ENCODE data around the gene RFFL. TPM values are rescaled to one million over a fixed set of nuclear protein-coding genes. Genes with fewer than 3 reads are reported as not detected.

RFFL gene
- total and polyA plus RNA-seq, 7 donors, result 7.0 to 39.5 (median 23.6) TPM

GRCh38 chr17:35018814-35019213 is 44.7 kb downstream of the RFFL start:
- intact Hi-C loops (cut with DNase I), result loop anchor here in 1 of 2 donors (5.0 kb wide), 1 partner anchor 43 kb away; the partner anchor contains the start of gene RFFL
- Histone ChIP-seq H3K27me3 (ENCODE audit: insufficient read depth in 3 of 3, low read length in 2 of 3) (no peaks in the 10 kb centered on the region), H3K4me1 (peaks cover 13% of the 10 kb centered on the region), H3K36me3 (ENCODE audit: insufficient read depth in 1 of 2, low read depth in 1 of 2) (peaks cover 2 to 89% of the 10 kb centered on the region in 2 donors), H3K4me3 (no peak overlapping the region), H3K9me3 (no peaks in the 10 kb centered on the region), H3K27ac (no peak overlapping the region)
- ATAC-seq (no peak), DNase-seq (no peak)
- TF ChIP-seq CTCF (IDR thresholded peaks at IDR 0.05), result no peak
- WGBS, 3 donors, result 91 to 96% (median 93%) methylated on average over 2 of the region's 2 CpGs

GRCh38 chr17:35017021-35017420 is 46.5 kb downstream of the RFFL start:
- WGBS, 3 donors, result 91 to 100% (median 98%) methylated on average over 4 of the region's 4 CpGs
- DNase-seq, result no peak
- no peaks in the 10 kb centered on the region for H3K9me3 ChIP-seq
- H3K27ac ChIP-seq, result peak overlapping the region; percentile 72
- no peak overlapping the region for H3K4me3 ChIP-seq
- H3K4me1 ChIP-seq, result peaks cover 8% of the 10 kb centered on the region
- ATAC-seq, result peak in 3 of 4 donors; percentile 11 to 21 (median 18)
- H3K27me3 ChIP-seq (ENCODE audit: insufficient read depth in 3 of 3, low read length in 2 of 3), result no peaks in the 10 kb centered on the region
- intact Hi-C loops (cut with DNase I), result loop anchor here in 1 of 2 donors (5.0 kb wide), 1 partner anchor 45 kb away; the partner anchor contains the start of gene RFFL
- no peak for TF ChIP-seq CTCF (IDR thresholded peaks at IDR 0.05)
- peaks cover 2 to 92% of the 10 kb centered on the region in 2 donors for H3K36me3 ChIP-seq (ENCODE audit: insufficient read depth in 1 of 2, low read depth in 1 of 2)

GRCh38 chr17:35016369-35016768 is 47.1 kb downstream of the RFFL start:
- Histone ChIP-seq H3K27ac (peak overlapping the region; percentile 72), H3K9me3 (no peaks in the 10 kb centered on the region), H3K36me3 (ENCODE audit: insufficient read depth in 1 of 2, low read depth in 1 of 2) (peaks cover 2 to 92% of the 10 kb centered on the region in 2 donors), H3K27me3 (ENCODE audit: insufficient read depth in 3 of 3, low read length in 2 of 3) (no peaks in the 10 kb centered on the region), H3K4me1 (peaks cover 8% of the 10 kb centered on the region), H3K4me3 (no peak overlapping the region)
- WGBS, 3 donors, result 80 to 89% (median 87%) methylated on average over 4 of the region's 4 CpGs
- intact Hi-C loops (cut with DNase I), result loop anchor here in 1 of 2 donors (5.0 kb wide), 1 partner anchor 46 kb away; the partner anchor contains the start of gene RFFL
- no peak for DNase-seq
- no peak for TF ChIP-seq CTCF (IDR thresholded peaks at IDR 0.05)
- peak; percentile 59 to 82 (median 80) for ATAC-seq

GRCh38 chr17:35011671-35012216 is 51.8 kb downstream of the RFFL start:
- intact Hi-C loops (cut with DNase I), result no loop called here
- DNase-seq (peak; percentile 37 to 63), ATAC-seq (peak; percentile 83 to 89 (median 85))
- Histone ChIP-seq H3K9me3 (no peaks in the 10 kb centered on the region), H3K36me3 (ENCODE audit: insufficient read depth in 1 of 2, low read depth in 1 of 2) (peaks cover 2 to 91% of the 10 kb centered on the region in 2 donors), H3K27me3 (ENCODE audit: insufficient read depth in 3 of 3, low read length in 2 of 3) (no peaks in the 10 kb centered on the region), H3K27ac (peak overlapping the region; percentile 39), H3K4me3 (no peak overlapping the region), H3K4me1 (peaks cover 8% of the 10 kb centered on the region)
- no peak for TF ChIP-seq CTCF (IDR thresholded peaks at IDR 0.05)
- 30 to 46% (median 35%) methylated on average over 5 of the region's 5 CpGs for WGBS, 3 donors

Measured in psoas muscle (tissue), 8 donors.